ENCODE measurements around the gene SVEP1.
"Not testable (repeated sequence)": the region's sequence is repeated elsewhere in the genome, so short reads cannot be mapped to it uniquely, and the experiment has no call there.

The SVEP1 gene

GRCh38 chr9:110531241-110531640 lies 48.3 kb downstream of the SVEP1 start:
- H3K4me3 ChIP-seq; H3K4me1 ChIP-seq; H3K27me3 ChIP-seq (ENCODE audit: low read depth); H3K9me3 ChIP-seq; in situ Hi-C loops (cut with MboI; ENCODE audit: low sequenced_read_pairs); H3K36me3 ChIP-seq (replicated peaks); DNase-seq (ENCODE audit: low spot score in 2 of 2): not testable (repeated sequence)

GRCh38 chr9:110528645-110529044 lies 50.9 kb downstream of the SVEP1 start:
- Histone ChIP-seq H3K27me3 (ENCODE audit: low read depth) (no peaks in the 10 kb centered on the region), H3K4me3 (no peak overlapping the region), H3K9me3 (no peaks in the 10 kb centered on the region), H3K4me1 (no peaks in the 10 kb centered on the region), H3K36me3 (replicated peaks) (no peaks in the 10 kb centered on the region)
- in situ Hi-C loops (cut with MboI; ENCODE audit: low sequenced_read_pairs) = no loop called here
- DNase-seq (ENCODE audit: low spot score in 2 of 2) = no peak

DNA sequence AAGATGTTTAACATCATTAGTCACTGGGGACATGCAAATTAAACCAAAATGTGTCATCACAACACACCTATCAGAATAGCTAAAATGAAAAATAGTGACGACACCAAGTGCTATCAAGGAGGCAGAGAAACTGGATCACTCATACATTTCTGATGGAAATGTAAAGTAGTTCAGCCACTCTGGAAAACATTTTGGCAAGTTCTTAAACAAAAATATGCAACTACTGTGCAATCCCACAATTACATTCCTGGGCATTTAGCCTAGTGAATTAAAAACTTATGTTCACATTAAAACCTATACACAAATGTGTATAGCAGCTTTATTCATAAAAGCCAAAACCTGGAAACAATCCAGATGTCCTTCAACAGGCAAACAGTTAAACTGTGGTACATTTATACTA lies 53.1 kb downstream of the SVEP1 start:
- no peak overlapping the region for H3K4me3 ChIP-seq
- in situ Hi-C loops (cut with MboI; ENCODE audit: low sequenced_read_pairs) = no loop called here
- no peaks in the 10 kb centered on the region for H3K27me3 ChIP-seq (ENCODE audit: low read depth)
- DNase-seq (ENCODE audit: low spot score in 2 of 2) = no peak
- H3K4me1 ChIP-seq = no peaks in the 10 kb centered on the region
- H3K36me3 ChIP-seq (replicated peaks) = no peaks in the 10 kb centered on the region
- no peaks in the 10 kb centered on the region for H3K9me3 ChIP-seq

DNA sequence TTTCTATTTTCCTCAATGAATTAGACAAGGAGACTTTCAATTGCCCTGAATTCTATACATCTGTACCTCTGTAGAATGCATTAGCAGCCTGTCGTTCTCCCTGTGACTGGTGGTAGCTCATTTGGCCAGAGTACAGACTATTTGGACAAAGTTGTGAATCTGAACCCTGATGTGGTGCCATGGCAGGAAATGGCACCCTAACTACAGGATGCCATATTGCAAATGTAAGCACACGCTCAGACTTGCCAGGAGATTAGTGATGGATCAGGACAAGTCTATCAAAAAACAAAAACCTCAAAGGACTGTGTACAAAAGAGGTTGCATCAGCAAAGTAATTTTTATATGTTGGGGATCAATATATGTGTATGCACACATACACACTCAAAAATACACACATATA lies 58.3 kb downstream of the SVEP1 start:
- H3K4me3 ChIP-seq = no peak overlapping the region
- H3K4me1 ChIP-seq = no peaks in the 10 kb centered on the region
- no peaks in the 10 kb centered on the region for H3K27me3 ChIP-seq (ENCODE audit: low read depth)
- H3K36me3 ChIP-seq (replicated peaks) = no peaks in the 10 kb centered on the region
- in situ Hi-C loops (cut with MboI; ENCODE audit: low sequenced_read_pairs) = no loop called here
- DNase-seq (ENCODE audit: low spot score in 2 of 2) = no peak
- H3K9me3 ChIP-seq = no peaks in the 10 kb centered on the region

DNA sequence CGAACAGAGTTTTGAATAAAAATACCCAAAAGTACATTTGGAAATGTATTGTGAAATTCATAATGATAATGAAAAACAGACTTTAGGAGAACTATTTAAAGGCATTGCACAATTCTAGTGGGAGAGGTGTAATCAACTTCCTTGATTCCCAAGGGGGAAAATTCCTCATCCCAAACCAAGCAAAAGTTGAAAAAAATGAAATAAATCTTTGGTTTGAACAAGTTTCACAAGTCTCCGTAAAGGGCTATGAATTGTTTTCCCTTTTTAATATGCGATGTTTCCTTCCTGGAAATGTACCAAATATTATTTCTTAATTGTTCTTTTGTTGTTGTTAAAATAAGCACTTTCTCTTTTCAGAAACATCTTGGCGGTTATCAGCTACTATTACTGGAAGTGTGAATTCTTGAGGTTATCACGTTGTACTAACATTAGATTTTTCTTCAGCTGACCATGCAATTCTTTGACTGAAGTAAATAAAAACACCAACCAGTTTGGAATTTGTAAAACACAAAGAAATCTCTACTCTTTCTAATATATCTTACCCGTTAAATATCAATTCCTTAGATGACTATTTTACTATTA lies 59.3 kb downstream of the SVEP1 start:
- in situ Hi-C loops (cut with MboI; ENCODE audit: low sequenced_read_pairs) = no loop called here
- no peak for DNase-seq (ENCODE audit: low spot score in 2 of 2)

DNA sequence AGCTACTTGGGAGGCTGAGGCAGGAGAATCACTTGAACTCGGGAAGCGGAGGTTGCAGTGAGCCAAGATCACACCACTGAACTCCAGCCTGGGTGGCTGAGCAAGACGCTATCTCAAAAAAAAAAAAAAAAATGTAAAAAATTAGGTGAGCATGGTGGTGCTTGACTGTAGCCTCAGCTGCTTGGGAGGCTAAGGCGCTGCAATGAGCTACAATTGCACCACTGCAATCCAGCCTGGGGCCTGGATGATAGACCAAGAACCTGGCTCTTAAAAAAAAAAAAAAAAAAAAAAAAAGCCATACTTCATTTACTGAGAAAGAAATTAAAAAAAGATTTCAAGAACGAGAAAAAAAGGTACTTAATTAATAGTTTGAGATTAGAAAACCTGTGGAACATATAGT lies 62.1 kb downstream of the SVEP1 start:
- H3K9me3 ChIP-seq = no peaks in the 10 kb centered on the region
- in situ Hi-C loops (cut with MboI; ENCODE audit: low sequenced_read_pairs) = no loop called here
- DNase-seq (ENCODE audit: low spot score in 2 of 2) = no peak

More for the DNA sequence above, 59.3 kb downstream of the SVEP1 start:
- no peaks in the 10 kb centered on the region for H3K4me1 ChIP-seq
- no peaks in the 10 kb centered on the region for H3K36me3 ChIP-seq (replicated peaks)
- H3K9me3 ChIP-seq = no peaks in the 10 kb centered on the region
- no peak overlapping the region for H3K4me3 ChIP-seq
- H3K27me3 ChIP-seq (ENCODE audit: low read depth) = no peaks in the 10 kb centered on the region

GRCh38 chr9:110514897-110515296 lies 64.6 kb downstream of the SVEP1 start:
- Histone ChIP-seq H3K36me3 (replicated peaks) (no peaks in the 10 kb centered on the region), H3K27me3 (ENCODE audit: low read depth) (no peaks in the 10 kb centered on the region), H3K4me1 (no peaks in the 10 kb centered on the region), H3K9me3 (no peaks in the 10 kb centered on the region), H3K4me3 (no peak overlapping the region)
- in situ Hi-C loops (cut with MboI; ENCODE audit: low sequenced_read_pairs) = no loop called here
- DNase-seq (ENCODE audit: low spot score in 2 of 2) = no peak

More for the DNA sequence above, 62.1 kb downstream of the SVEP1 start:
- H3K36me3 ChIP-seq (replicated peaks) = no peaks in the 10 kb centered on the region
- no peak overlapping the region for H3K4me3 ChIP-seq
- no peaks in the 10 kb centered on the region for H3K4me1 ChIP-seq
- H3K27me3 ChIP-seq (ENCODE audit: low read depth) = no peaks in the 10 kb centered on the region

GRCh38 chr9:110512817-110513216 lies 66.7 kb downstream of the SVEP1 start:
- H3K36me3 ChIP-seq (replicated peaks) = no peaks in the 10 kb centered on the region
- no peak for DNase-seq (ENCODE audit: low spot score in 2 of 2)
- H3K4me1 ChIP-seq = no peaks in the 10 kb centered on the region
- in situ Hi-C loops (cut with MboI; ENCODE audit: low sequenced_read_pairs) = no loop called here
- H3K27me3 ChIP-seq (ENCODE audit: low read depth) = no peaks in the 10 kb centered on the region
- H3K9me3 ChIP-seq = no peaks in the 10 kb centered on the region
- H3K4me3 ChIP-seq = no peak overlapping the region

DNA sequence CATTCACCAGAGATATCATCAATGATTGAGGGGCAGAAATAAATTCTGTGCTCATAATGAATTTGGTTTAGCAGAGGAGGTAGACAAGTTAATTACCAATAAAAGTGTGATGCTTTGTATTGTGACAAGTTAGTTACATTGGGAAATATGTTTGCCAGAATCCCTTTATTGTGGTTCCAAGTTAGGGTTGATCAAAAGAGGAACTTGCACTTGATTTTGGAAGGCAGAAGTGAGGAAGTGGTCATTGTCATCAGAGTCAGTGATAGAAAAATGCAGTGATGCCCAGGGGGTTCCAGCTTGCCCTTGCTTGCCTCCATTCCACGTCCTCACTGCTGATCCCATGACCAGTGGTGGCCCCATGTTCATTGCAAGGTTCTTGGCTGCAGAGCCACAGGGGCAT lies 69.7 kb downstream of the SVEP1 start:
- Histone ChIP-seq H3K27me3 (ENCODE audit: low read depth) (no peaks in the 10 kb centered on the region), H3K9me3 (no peaks in the 10 kb centered on the region), H3K36me3 (replicated peaks) (no peaks in the 10 kb centered on the region), H3K4me1 (no peaks in the 10 kb centered on the region), H3K4me3 (no peak overlapping the region)
- no peak for DNase-seq (ENCODE audit: low spot score in 2 of 2)
- in situ Hi-C loops (cut with MboI; ENCODE audit: low sequenced_read_pairs) = no loop called here

DNA sequence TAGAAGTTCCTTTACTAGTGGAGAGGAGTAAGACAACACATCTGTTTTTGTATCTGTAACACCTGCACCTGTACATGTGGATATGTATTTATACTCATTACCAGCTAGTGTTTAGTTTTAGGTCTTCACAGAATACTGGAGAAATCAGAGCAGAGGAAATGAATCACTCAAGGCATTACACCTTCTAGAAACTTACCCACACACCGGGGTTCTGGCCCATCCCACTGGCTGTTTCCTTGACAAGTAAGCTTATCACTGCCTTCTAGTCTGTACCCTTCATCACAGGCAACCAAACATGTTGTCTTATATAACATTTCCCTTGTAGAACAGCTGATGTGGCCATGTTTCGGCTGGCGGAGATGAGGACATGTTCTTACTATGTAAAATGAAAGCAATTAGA lies 76.7 kb downstream of the SVEP1 start:
- in situ Hi-C loops (cut with MboI; ENCODE audit: low sequenced_read_pairs) = no loop called here
- DNase-seq (ENCODE audit: low spot score in 2 of 2) = no peak
- H3K9me3 ChIP-seq = no peaks in the 10 kb centered on the region
- H3K27me3 ChIP-seq (ENCODE audit: low read depth) = no peaks in the 10 kb centered on the region; the same call in 1 of the 2 replicates
- no peaks in the 10 kb centered on the region for H3K36me3 ChIP-seq (replicated peaks)
- H3K4me1 ChIP-seq = no peaks in the 10 kb centered on the region
- H3K4me3 ChIP-seq = no peak overlapping the region

DNA sequence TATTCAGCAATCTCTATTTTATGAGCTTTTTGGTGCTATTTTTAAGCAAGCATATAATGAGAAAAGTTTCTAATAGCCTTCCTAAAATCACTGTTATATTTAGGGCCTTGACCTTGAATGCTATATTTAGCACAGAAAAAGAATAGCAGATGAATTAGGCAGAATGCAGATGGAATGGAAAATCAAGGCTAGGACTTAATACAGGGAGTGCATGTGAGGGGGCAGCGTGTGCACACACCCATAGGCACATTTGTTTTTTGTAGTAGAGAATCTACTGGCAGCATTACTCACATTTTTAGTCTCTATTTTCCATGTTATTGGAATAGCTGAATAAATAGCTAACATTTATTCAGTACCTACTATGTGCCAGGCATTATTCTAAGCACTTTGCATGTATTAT lies 79.9 kb downstream of the SVEP1 start:
- in situ Hi-C loops (cut with MboI; ENCODE audit: low sequenced_read_pairs) = no loop called here

GRCh38 chr9:110487196-110487595 lies 92.3 kb downstream of the SVEP1 start:
- no peaks in the 10 kb centered on the region; the same call in 1 of the 2 replicates for H3K27me3 ChIP-seq (ENCODE audit: low read depth)
- H3K9me3 ChIP-seq = no peaks in the 10 kb centered on the region
- H3K4me3 ChIP-seq = no peak overlapping the region
- H3K4me1 ChIP-seq = no peaks in the 10 kb centered on the region
- in situ Hi-C loops (cut with MboI; ENCODE audit: low sequenced_read_pairs) = no loop called here
- DNase-seq (ENCODE audit: low spot score in 2 of 2) = no peak
- H3K36me3 ChIP-seq (replicated peaks) = no peaks in the 10 kb centered on the region

More for the DNA sequence above, 79.9 kb downstream of the SVEP1 start:
- H3K4me3 ChIP-seq = no peak overlapping the region
- H3K36me3 ChIP-seq (replicated peaks) = no peaks in the 10 kb centered on the region
- H3K9me3 ChIP-seq = no peaks in the 10 kb centered on the region
- no peaks in the 10 kb centered on the region; the same call in 1 of the 2 replicates for H3K27me3 ChIP-seq (ENCODE audit: low read depth)
- H3K4me1 ChIP-seq = no peaks in the 10 kb centered on the region
- DNase-seq (ENCODE audit: low spot score in 2 of 2) = no peak

DNA sequence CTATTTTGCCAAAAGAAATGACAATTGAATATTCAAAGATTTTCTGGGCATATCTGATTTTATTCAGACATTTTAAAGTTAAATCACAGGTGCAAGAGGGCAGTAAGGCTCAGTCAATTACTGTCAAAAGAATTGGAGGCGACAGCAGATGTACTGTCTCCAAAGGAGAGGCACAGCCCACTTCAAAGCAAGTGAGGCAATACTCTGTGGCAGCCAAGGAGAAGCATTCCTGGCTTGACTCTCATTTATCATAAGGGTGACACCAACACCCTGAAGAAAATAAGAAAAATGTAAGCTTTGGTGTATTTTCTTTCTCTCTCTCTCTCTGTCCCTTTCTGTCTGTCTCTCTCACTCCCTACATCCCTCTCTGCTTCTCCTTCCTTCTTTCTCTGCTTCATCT lies 93.3 kb downstream of the SVEP1 start:
- no peak overlapping the region for H3K4me3 ChIP-seq
- in situ Hi-C loops (cut with MboI; ENCODE audit: low sequenced_read_pairs) = no loop called here

DNA sequence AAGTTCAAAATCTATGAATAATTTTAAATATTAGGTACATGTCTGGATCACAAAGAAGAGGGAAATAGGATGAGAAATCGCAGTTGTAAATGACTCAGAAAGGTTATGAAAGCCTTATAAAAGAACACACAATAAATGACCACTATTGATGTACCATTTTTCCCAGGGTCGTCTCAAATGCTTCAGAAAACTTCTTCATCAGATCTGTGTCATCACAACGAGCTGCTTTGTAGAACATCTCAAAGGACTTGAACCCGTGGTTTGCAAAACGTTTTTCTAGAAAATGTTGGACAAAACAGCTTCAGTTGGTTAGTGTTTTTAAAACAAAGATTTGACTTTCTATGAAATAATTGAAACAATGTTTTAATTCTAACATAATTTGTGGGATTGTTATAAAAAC lies 100.1 kb downstream of the SVEP1 start:
- DNase-seq (ENCODE audit: low spot score in 2 of 2) = no peak
- no peaks in the 10 kb centered on the region for H3K36me3 ChIP-seq (replicated peaks)
- in situ Hi-C loops (cut with MboI; ENCODE audit: low sequenced_read_pairs) = no loop called here
- H3K4me3 ChIP-seq = no peak overlapping the region
- H3K4me1 ChIP-seq = no peaks in the 10 kb centered on the region
- no peaks in the 10 kb centered on the region for H3K27me3 ChIP-seq (ENCODE audit: low read depth)
- H3K9me3 ChIP-seq = no peaks in the 10 kb centered on the region

More for the DNA sequence above, 93.3 kb downstream of the SVEP1 start:
- no peaks in the 10 kb centered on the region for H3K36me3 ChIP-seq (replicated peaks)
- DNase-seq (ENCODE audit: low spot score in 2 of 2) = no peak
- H3K4me1 ChIP-seq = no peaks in the 10 kb centered on the region
- H3K9me3 ChIP-seq = no peaks in the 10 kb centered on the region
- no peaks in the 10 kb centered on the region; the same call in 1 of the 2 replicates for H3K27me3 ChIP-seq (ENCODE audit: low read depth)

- no peak overlapping the region for H3K4me3 ChIP-seq
- no peaks in the 10 kb centered on the region for H3K36me3 ChIP-seq (replicated peaks)
- H3K27me3 ChIP-seq (ENCODE audit: low read depth) = no peaks in the 10 kb centered on the region
- H3K9me3 ChIP-seq = no peaks in the 10 kb centered on the region
- no peak for DNase-seq (ENCODE audit: low spot score in 2 of 2)
- in situ Hi-C loops (cut with MboI; ENCODE audit: low sequenced_read_pairs) = no loop called here
- no peaks in the 10 kb centered on the region for H3K4me1 ChIP-seq
Measured at GRCh38 chr9:110476251-110476650, 103.3 kb downstream of the SVEP1 start.

Data from HAP-1 (cell line).